ENCODE data around the gene STRADA. TPM values are rescaled to one million over a fixed set of nuclear protein-coding genes. Genes with fewer than 3 reads are reported as not detected.

The STRADA gene
- total RNA-seq, 1 experiment from 2014 or later = 36.6 TPM

DNA sequence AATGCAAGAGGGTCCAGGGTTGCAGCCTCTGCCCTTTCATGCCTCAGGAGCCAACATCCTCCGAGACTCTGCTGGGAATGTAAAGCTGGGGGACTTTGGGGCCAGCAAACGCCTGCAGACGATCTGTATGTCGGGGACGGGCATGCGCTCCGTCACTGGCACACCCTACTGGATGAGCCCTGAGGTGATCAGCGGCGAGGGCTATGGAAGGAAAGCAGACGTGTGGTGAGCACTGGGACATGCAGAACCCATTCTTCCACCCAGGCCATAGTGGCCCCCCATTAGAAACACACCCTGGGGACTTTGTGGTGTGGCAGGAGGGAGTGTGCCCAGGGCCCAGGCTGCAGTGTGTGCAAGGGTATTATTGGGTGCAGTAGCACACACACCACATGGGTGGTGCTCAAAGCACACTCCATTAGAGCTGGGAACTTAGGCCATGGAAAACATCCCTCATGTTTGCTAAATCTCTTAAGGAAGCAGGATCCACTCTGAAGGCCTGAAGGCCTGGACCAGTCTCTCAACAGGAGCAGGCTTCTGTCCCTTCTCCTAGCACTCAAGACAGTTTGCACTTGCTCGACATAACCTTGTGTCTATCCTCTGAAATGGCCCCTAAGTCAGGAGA is 49.3 kb downstream of the STRADA start:
- DNase-seq (ENCODE audit: unreplicated experiment) = no peak
- Mint-ChIP-seq H3K27ac (ENCODE audit: low read depth, unreplicated experiment) (no peak overlapping the region), H3K9me3 (ENCODE audit: unreplicated experiment) (no peaks in the 10 kb centered on the region), H3K36me3 (ENCODE audit: insufficient read depth, unreplicated experiment) (peaks cover 32% of the 10 kb centered on the region), H3K27me3 (ENCODE audit: insufficient read depth, unreplicated experiment) (no peaks in the 10 kb centered on the region), H3K4me3 (ENCODE audit: unreplicated experiment) (no peak overlapping the region), H3K4me1 (ENCODE audit: insufficient read depth, unreplicated experiment) (no peaks in the 10 kb centered on the region)
- TF ChIP-seq, protein P1, sequence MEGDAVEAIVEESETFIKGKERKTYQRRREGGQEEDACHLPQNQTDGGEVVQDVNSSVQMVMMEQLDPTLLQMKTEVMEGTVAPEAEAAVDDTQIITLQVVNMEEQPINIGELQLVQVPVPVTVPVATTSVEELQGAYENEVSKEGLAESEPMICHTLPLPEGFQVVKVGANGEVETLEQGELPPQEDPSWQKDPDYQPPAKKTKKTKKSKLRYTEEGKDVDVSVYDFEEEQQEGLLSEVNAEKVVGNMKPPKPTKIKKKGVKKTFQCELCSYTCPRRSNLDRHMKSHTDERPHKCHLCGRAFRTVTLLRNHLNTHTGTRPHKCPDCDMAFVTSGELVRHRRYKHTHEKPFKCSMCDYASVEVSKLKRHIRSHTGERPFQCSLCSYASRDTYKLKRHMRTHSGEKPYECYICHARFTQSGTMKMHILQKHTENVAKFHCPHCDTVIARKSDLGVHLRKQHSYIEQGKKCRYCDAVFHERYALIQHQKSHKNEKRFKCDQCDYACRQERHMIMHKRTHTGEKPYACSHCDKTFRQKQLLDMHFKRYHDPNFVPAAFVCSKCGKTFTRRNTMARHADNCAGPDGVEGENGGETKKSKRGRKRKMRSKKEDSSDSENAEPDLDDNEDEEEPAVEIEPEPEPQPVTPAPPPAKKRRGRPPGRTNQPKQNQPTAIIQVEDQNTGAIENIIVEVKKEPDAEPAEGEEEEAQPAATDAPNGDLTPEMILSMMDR (IDR thresholded peaks at IDR 0.05; ENCODE audit: unreplicated experiment) = no peak
- intact Hi-C loops (cut with micrococcal nuclease) = no loop called here
- POLR2A ChIA-PET = no interaction called here
- CTCF ChIA-PET = interaction anchor here (1.3 kb wide), 1 partner anchor 11 kb away, joined by 3 read pairs; no protein-coding TSS in a partner anchor
- no TSS peak for BruUV-seq (replicated peaks)

DNA sequence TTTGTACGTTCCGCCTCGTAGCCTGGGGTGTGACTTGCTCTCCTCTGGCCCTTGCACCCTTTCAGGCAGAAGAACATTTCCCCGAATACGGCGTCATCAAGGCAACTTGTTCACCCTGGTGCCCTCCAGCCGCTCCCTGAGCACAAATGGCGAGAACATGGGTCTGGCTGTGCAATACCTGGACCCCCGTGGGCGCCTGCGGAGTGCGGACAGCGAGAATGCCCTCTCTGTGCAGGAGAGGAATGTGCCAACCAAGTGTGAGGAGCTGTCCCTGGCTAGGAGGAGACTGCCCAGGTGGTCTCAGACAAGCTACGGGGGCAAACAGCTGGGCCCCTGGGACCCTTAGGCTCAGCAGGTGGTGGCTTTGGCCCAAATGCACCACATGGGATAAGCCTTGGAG is 52.1 kb downstream of the STRADA start:
- TF ChIP-seq, protein P1 (IDR thresholded peaks at IDR 0.05; ENCODE audit: unreplicated experiment) = no peak
- H3K4me1 Mint-ChIP-seq (ENCODE audit: insufficient read depth, unreplicated experiment) = no peaks in the 10 kb centered on the region
- no peak overlapping the region for H3K4me3 Mint-ChIP-seq (ENCODE audit: unreplicated experiment)
- no peak for DNase-seq (ENCODE audit: unreplicated experiment)
- no peaks in the 10 kb centered on the region for H3K9me3 Mint-ChIP-seq (ENCODE audit: unreplicated experiment)
- intact Hi-C loops (cut with micrococcal nuclease) = no loop called here
- H3K36me3 Mint-ChIP-seq (ENCODE audit: insufficient read depth, unreplicated experiment) = peaks cover 25% of the 10 kb centered on the region
- no peak overlapping the region for H3K27ac Mint-ChIP-seq (ENCODE audit: low read depth, unreplicated experiment)
- CTCF ChIA-PET = no interaction called here
- POLR2A ChIA-PET = interaction anchor here (0.6 kb wide), 1 partner anchor 117 kb away, joined by 3 read pairs; no protein-coding TSS in a partner anchor
- no peaks in the 10 kb centered on the region for H3K27me3 Mint-ChIP-seq (ENCODE audit: insufficient read depth, unreplicated experiment)
- no TSS peak for BruUV-seq (replicated peaks)

DNA sequence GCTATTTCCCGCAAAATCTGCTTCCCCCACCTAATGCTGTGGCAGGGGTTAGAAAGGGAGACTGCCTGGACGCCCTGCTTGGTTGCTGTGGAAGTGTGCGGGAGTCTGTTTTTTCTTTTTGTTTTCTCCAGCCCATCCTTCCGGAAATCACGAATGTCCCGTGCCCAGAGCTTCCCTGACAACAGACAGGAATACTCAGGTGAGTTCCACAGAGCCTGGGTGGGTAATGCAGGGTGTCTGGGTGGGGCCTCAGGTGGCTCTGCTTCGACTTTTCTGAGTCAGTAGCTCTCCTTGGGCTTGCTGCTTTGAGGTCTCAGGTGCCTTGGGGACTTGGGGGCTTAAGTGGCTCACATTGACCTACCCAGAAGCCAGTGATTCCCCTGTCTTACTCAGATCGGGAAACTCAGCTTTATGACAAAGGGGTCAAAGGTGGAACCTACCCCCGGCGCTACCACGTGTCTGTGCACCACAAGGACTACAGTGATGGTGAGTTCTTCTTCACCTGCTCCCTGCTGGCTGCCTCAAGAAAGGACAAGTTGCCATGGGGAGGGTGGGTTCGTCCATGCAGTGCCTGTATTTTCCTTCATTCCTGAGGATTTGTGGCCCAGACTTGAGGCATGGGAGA is 53.1 kb downstream of the STRADA start:
- H3K9me3 Mint-ChIP-seq (ENCODE audit: unreplicated experiment) = no peaks in the 10 kb centered on the region
- H3K4me3 Mint-ChIP-seq (ENCODE audit: unreplicated experiment) = no peak overlapping the region
- TF ChIP-seq, protein P1 (IDR thresholded peaks at IDR 0.05; ENCODE audit: unreplicated experiment) = no peak
- no peaks in the 10 kb centered on the region for H3K27me3 Mint-ChIP-seq (ENCODE audit: insufficient read depth, unreplicated experiment)
- H3K27ac Mint-ChIP-seq (ENCODE audit: low read depth, unreplicated experiment) = no peak overlapping the region
- POLR2A ChIA-PET = interaction anchor here (0.7 kb wide), 1 partner anchor 52 kb away, joined by 3 read pairs; no protein-coding TSS in a partner anchor
- no TSS peak for BruUV-seq (replicated peaks)
- CTCF ChIA-PET = interaction anchor here (0.9 to 1.0 kb wide), 3 partner anchors 9 to 242 kb away, joined by 3 read pairs; no protein-coding TSS in a partner anchor
- intact Hi-C loops (cut with micrococcal nuclease) = no loop called here
- peaks cover 19% of the 10 kb centered on the region for H3K36me3 Mint-ChIP-seq (ENCODE audit: insufficient read depth, unreplicated experiment)
- H3K4me1 Mint-ChIP-seq (ENCODE audit: insufficient read depth, unreplicated experiment) = no peaks in the 10 kb centered on the region
- DNase-seq (ENCODE audit: unreplicated experiment) = no peak

DNA sequence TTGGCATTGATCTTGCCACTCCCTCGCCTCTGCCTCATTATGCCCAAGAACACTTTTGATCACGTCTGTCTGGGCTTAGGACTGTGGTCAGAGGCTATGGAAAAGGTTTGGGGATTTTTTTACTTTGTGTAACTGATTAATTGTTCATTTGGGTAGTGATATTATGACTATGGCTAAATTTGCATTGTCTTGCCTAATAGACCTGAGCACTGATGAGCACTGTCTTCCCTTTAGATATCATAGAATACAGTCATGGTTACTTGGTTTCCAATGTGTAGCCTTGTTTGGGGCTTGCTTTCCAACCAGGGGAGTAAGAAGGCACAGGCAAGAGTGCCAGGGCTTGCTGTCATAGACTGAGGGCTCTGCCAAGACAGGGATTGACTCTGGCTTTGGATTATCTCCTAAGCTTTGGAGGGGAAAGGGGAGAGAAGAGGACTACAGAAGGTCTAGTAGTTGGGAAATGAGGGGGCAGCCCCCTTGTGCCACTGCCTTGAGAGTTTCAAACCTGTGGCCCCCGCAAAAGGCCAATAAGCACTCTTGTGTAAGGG is 55.4 kb downstream of the STRADA start:
- DNase-seq (ENCODE audit: unreplicated experiment) = no peak
- intact Hi-C loops (cut with micrococcal nuclease) = no loop called here
- POLR2A ChIA-PET = interaction anchor here (1.4 to 1.5 kb wide), 2 partner anchors 10 to 65 kb away, joined by 3 to 8 read pairs; no protein-coding TSS in a partner anchor
- Mint-ChIP-seq H3K27me3 (ENCODE audit: insufficient read depth, unreplicated experiment) (no peaks in the 10 kb centered on the region), H3K36me3 (ENCODE audit: insufficient read depth, unreplicated experiment) (peaks cover 18% of the 10 kb centered on the region), H3K27ac (ENCODE audit: low read depth, unreplicated experiment) (no peak overlapping the region), H3K4me1 (ENCODE audit: insufficient read depth, unreplicated experiment) (no peaks in the 10 kb centered on the region), H3K9me3 (ENCODE audit: unreplicated experiment) (no peaks in the 10 kb centered on the region), H3K4me3 (ENCODE audit: unreplicated experiment) (no peak overlapping the region)
- no TSS peak for BruUV-seq (replicated peaks)
- CTCF ChIA-PET = interaction anchor here (1.2 kb wide), 1 partner anchor 11 kb away, joined by 5 read pairs; no protein-coding TSS in a partner anchor
- TF ChIP-seq, protein P1 (IDR thresholded peaks at IDR 0.05; ENCODE audit: unreplicated experiment) = no peak
